Heart left ventricle (tissue), 16 donors: Measurements from ENCODE around the gene ERBB2. TPM values are rescaled to one million over a fixed set of nuclear protein-coding genes. Genes with fewer than 3 reads are reported as not detected.
"Not testable (repeated sequence)": the region's sequence is repeated elsewhere in the genome, so short reads cannot be mapped to it uniquely, and the experiment has no call there.

Experiments used
- ATAC-seq, 4 donors: fragments of 200-7000 bp; cut with Tn5 transposase; one replicate each; pipeline ENCODE4 v1.9.1; 2020 to 2022; ENCODE audit warnings: moderate library complexity in 4 of 4, mild to moderate bottlenecking in 3 of 4, moderate number of reproducible peaks in 1 of 4
- DNase-seq, 5 donors: peaks; one replicate each; pipeline ENCODE4 v3.0.0-alpha.2; 2020
- H3K27ac ChIP-seq, 12 donors: fragments of 200-600 bp; sonication (generic) in 4 of 12; one replicate each; pipeline versions ENCODE4 v1.5.0 to v1.8.0; 2016 to 2022; ENCODE audit warnings: mild to moderate bottlenecking in 2 of 12
- H3K27me3 ChIP-seq, 9 donors: fragments of 200-600 bp; sonication (generic) in 2 of 9; one replicate each; pipeline versions ENCODE4 v1.5.1 to v1.8.0; 2016 to 2022; ENCODE audit warnings: mild to moderate bottlenecking in 3 of 9
- H3K36me3 ChIP-seq, 9 donors: fragments of 200-600 bp; sonication (generic) in 2 of 9; one replicate each; pipeline versions ENCODE4 v1.5.0 to v1.8.0; 2018 to 2022; ENCODE audit warnings: mild to moderate bottlenecking in 2 of 9
- H3K4me1 ChIP-seq, 12 donors: fragments of 200-600 bp; sonication (generic) in 4 of 12; one replicate each; pipeline versions ENCODE4 v1.5.0 to v1.8.0; 2016 to 2022; ENCODE audit warnings: mild to moderate bottlenecking in 3 of 12
- H3K4me3 ChIP-seq, 12 donors: fragments of 200-600 bp; sonication (generic) in 4 of 12; one replicate each; pipeline versions ENCODE4 v1.5.0 to v1.8.0; 2017 to 2022; ENCODE audit warnings: mild to moderate bottlenecking in 9 of 12, moderate library complexity in 4 of 12
- H3K9me3 ChIP-seq, 12 donors: fragments of 200-600 bp; sonication (generic) in 4 of 12; one replicate each; pipeline versions ENCODE4 v1.5.0 to v1.8.0; 2016 to 2022; ENCODE audit warnings: mild to moderate bottlenecking in 1 of 12
- POLR2A ChIP-seq, 2 donors: fragments of 450-650 bp; IDR thresholded peaks; one replicate each; pipeline ENCODE4 v1.6.1; 2017; ENCODE audit warnings: antibody characterized with exemption in 2 of 2, mild to moderate bottlenecking in 2 of 2, moderate library complexity in 2 of 2
- WGBS, 4 donors: extraction: QIAGEN DNeasy Blood & Tissue Kit in 2 of 4; methylation state at CpG; one replicate each; pipeline versions ENCODE4 v1.1.5 to v1.1.7; 2013 to 2018; 5-methylcytosine and 5-hydroxymethylcytosine counted together
- intact Hi-C, 10 donors: fragments of 100-400 bp; cut with DNase I; formaldehyde crosslinking; loops; one replicate each; pipeline versions ENCODE4 v1.11.1 to v1.14.2; 2022
- polyA plus RNA-seq, 2 donors: library from polyadenylated mRNA; stranded (reverse); fragments of 200-250 nt; gene quantifications; one replicate each; pipeline ENCODE4 v1.2.3, GENCODE V29; 2013
- total RNA-seq, 9 donors: library from RNA; depleted of rRNA in 2 of 9; stranded (reverse); fragments of >200 nt in 2 of 9; fragmentation: NEBNext Ultra II Directional in 3 of 9; extraction: Animal tissue kit (Norgen Biotek cat#: 25700) in 3 of 9; gene quantifications; one replicate each; pipeline versions ENCODE4 v1.1.0 to v1.2.4, GENCODE V29; 2016 to 2023
- TF ChIP-seq, protein P1 (sequence below), 12 donors: fragments of 200-600 bp; sonication (generic) in 4 of 12; IDR thresholded peaks; one replicate each; pipeline versions ENCODE4 v1.5.0 to v1.8.0; 2018 to 2022; ENCODE audit warnings: antibody characterized with exemption in 12 of 12, mild to moderate bottlenecking in 5 of 12
- donor health status: ischemic (EF 13 %, LVEDD 7.1; RV severe dilation, severe dysfunction).
- donor health status: healthy with polysubstance abuse.
- donor health status: DM: no; HTN: yes; CAD: no.
- donor health status: DM: no; HTN: no; CAD: no.
- donor health status: ischemic (EF 25% LVEDD 6.9; RV normal size, moderate dysfunction).
- donor health status: ischemic (EF 25% LVEDD 5.7; RV mildly dilated, moderate dysfunction).
- donor health status: healthy.
- donor health status: DM: yes; HTN: yes; CAD: no.
- donor health status: ischemic (EF 35%, LVEDD 5.7; RV mildly dilated, moderate dysfunction).
- donor health status: nonischemic (EF 11% LVEDD 7.7; RV severe dilation, severe dysfunction).
- donor health status: DM: yes; HTN: yes; CAD: no.
- donor health status: PGD.
- donor health status: ischemic (EF 29% LVEDD 5.4; RV normal size, mild dysfunction).
- donor health status: nonischemic (EF 23%, LVEDD 6.1; RV moderate dilation, normal function).

ERBB2 gene
- total and polyA plus RNA-seq, 11 donors, result 29.7 to 95.1 (median 77.4) TPM

DNA sequence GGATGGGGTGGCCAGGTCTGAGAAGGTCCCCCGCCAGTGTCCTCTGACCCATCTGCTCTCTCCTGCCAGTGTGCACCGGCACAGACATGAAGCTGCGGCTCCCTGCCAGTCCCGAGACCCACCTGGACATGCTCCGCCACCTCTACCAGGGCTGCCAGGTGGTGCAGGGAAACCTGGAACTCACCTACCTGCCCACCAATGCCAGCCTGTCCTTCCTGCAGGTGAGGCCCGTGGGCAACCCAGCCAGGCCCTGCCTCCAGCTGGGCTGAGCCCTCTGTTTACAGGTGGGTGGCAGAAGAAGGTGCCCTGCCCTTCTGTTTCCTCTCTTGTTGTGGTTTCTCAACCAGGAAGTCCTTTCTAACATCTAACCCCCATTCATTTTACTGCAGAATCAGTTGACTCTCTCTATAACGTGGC lies 7.1 kb downstream of the ERBB2 start:
- DNase-seq, result peak in 1 of 5 donors; percentile 45
- no peaks in the 10 kb centered on the region for H3K27me3 ChIP-seq
- no peak for ATAC-seq
- intact Hi-C loops, result no loop called here
- H3K36me3 ChIP-seq, result peaks cover 0 to 51% (median 47%) of the 10 kb centered on the region in 9 donors
- TF ChIP-seq, protein P1, sequence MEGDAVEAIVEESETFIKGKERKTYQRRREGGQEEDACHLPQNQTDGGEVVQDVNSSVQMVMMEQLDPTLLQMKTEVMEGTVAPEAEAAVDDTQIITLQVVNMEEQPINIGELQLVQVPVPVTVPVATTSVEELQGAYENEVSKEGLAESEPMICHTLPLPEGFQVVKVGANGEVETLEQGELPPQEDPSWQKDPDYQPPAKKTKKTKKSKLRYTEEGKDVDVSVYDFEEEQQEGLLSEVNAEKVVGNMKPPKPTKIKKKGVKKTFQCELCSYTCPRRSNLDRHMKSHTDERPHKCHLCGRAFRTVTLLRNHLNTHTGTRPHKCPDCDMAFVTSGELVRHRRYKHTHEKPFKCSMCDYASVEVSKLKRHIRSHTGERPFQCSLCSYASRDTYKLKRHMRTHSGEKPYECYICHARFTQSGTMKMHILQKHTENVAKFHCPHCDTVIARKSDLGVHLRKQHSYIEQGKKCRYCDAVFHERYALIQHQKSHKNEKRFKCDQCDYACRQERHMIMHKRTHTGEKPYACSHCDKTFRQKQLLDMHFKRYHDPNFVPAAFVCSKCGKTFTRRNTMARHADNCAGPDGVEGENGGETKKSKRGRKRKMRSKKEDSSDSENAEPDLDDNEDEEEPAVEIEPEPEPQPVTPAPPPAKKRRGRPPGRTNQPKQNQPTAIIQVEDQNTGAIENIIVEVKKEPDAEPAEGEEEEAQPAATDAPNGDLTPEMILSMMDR (IDR thresholded peaks at IDR 0.05), result no peak
- no peak for TF ChIP-seq POLR2A (IDR thresholded peaks at IDR 0.05)
- peak overlapping the region in 2 of 12 donors; percentile 73 to 75 for H3K27ac ChIP-seq
- no peak overlapping the region for H3K4me3 ChIP-seq
- peaks cover 0 to 50% (median 24%) of the 10 kb centered on the region in 12 donors for H3K4me1 ChIP-seq
- 77 to 85% (median 83%) methylated on average over 7 of the region's 7 CpGs for WGBS, 4 donors
- no peaks in the 10 kb centered on the region for H3K9me3 ChIP-seq

DNA sequence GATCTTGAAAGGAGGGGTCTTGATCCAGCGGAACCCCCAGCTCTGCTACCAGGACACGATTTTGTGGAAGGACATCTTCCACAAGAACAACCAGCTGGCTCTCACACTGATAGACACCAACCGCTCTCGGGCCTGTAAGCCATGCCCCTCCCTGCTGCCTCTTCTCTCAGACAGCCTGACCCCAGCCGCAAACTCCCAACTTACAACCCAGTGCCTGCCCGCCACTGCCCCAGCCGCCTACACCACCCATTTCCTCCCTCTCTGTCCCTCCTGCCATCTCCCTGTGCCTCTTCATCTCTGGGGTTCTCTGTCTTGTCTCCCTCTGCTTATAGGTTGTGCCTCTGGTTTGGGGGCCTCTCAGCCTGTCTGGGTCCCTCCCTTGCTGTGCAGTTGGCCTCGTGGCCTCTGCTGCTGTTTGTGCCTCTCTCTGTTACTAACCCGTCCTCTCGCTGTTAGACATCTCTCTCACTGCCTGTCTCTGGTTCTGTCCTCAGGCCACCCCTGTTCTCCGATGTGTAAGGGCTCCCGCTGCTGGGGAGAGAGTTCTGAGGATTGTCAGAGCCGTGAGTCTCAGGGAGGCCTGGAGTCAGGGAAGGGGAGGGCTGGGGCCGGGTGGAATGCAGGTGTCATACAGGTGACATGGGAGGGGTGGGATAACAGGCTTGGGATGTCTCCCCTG lies 9.6 kb downstream of the ERBB2 start:
- DNase-seq, result no peak
- peaks cover 0 to 27% (median 19%) of the 10 kb centered on the region in 12 donors for H3K4me1 ChIP-seq
- peaks cover 0 to 76% (median 70%) of the 10 kb centered on the region in 9 donors for H3K36me3 ChIP-seq
- ATAC-seq, result no peak
- H3K4me3 ChIP-seq, result no peak overlapping the region
- intact Hi-C loops, result no loop called here
- no peaks in the 10 kb centered on the region for H3K27me3 ChIP-seq
- H3K27ac ChIP-seq, result no peak overlapping the region
- TF ChIP-seq, protein P1 (IDR thresholded peaks at IDR 0.05), result no peak
- TF ChIP-seq POLR2A (IDR thresholded peaks at IDR 0.05), result no peak
- no peaks in the 10 kb centered on the region for H3K9me3 ChIP-seq
- WGBS, 4 donors, result 83 to 87% (median 86%) methylated on average over 14 of the region's 14 CpGs

DNA sequence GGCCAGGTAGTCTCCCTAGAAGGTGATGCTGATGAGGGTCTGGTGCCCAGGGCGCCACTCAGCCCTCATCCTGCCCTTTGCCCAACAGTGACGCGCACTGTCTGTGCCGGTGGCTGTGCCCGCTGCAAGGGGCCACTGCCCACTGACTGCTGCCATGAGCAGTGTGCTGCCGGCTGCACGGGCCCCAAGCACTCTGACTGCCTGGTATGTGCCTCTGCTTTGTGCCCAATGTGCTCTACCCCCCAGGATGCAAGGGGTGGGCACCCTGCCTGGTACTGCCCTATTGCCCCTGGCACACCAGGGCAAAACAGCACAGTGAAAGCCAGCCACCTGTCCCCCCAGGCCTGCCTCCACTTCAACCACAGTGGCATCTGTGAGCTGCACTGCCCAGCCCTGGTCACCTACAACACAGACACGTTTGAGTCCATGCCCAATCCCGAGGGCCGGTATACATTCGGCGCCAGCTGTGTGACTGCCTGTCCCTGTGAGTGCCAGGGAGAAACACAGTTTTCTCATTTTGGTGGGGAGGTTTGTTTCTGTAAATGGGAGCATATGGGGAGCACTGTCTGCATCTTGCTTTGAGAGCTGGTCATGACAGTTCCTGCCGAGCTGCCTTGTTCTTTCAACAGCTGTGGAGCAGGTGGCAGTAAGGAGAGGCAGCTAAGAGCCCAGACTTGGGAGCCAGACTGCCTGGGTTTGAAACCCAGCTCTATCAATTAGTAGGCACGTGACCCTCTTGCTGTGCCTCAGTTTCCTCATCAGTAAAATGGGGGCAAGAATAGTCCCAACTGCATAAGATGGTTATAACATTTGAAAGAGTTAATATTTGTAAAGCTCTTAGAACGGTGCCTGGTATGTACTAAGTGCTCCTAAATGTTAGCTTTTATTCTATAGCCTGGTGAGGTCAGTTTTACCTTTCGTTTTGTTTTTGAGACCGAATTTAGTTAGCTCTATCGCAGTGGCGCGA lies 10.4 kb downstream of the ERBB2 start:
- Histone ChIP-seq H3K27ac (no peak overlapping the region), H3K9me3 (no peaks in the 10 kb centered on the region), H3K27me3 (no peaks in the 10 kb centered on the region), H3K4me3 (no peak overlapping the region), H3K36me3 (peaks cover 0 to 83% (median 76%) of the 10 kb centered on the region in 9 donors), H3K4me1 (peaks cover 0 to 19% (median 11%) of the 10 kb centered on the region in 12 donors)
- DNase-seq, result no peak
- WGBS, 4 donors, result 90 to 92% (median 91%) methylated on average over 15 to 20 of the region's 20 CpGs
- no peak for TF ChIP-seq POLR2A (IDR thresholded peaks at IDR 0.05)
- TF ChIP-seq, protein P1 (IDR thresholded peaks at IDR 0.05), result no peak
- no peak for ATAC-seq
- intact Hi-C loops, result no loop called here

DNA sequence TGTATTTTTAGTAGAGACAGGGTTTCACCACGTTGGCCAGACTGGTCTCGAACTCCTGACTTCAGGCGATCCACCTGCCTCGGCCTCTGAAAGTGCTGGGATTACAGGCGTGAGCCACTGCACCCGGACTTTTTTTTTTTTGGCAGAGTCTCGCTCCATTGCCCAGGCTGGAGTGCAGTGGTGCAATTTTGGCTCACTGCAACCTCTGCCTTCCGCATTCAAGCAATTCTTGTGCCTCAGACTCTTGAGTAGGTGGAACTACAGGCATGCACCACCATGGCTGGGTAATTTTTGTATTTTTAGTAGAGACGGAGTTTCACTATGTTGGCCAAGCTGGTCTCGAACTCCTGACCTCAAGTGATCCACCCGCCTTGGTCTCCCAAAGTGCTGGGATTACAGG lies 11.2 kb downstream of the ERBB2 start:
- H3K36me3 ChIP-seq, result peaks cover 0 to 90% (median 84%) of the 10 kb centered on the region in 9 donors
- H3K27ac ChIP-seq, H3K4me3 ChIP-seq, H3K27me3 ChIP-seq, intact Hi-C loops, ATAC-seq, H3K9me3 ChIP-seq: not testable (repeated sequence)
- 75 to 88% (median 85%) methylated on average over 11 of the region's 11 CpGs for WGBS, 4 donors
- DNase-seq, result peak in 1 of 5 donors; percentile 10
- H3K4me1 ChIP-seq, result peaks cover 0 to 16% (median 5%) of the 10 kb centered on the region in 12 donors
